IPS-15b (cell line): ENCODE data around the gene E2F4.

ENCODE experiments used
- H3K27me3 ChIP-seq: one replicate; pipeline ENCODE4 v1.6.1; 2013; ENCODE audit warnings: low read length; ENCODE audit not compliant: control insufficient read depth, insufficient read depth
- H3K36me3 ChIP-seq: one replicate; pipeline ENCODE4 v1.6.1; 2013; ENCODE audit warnings: low read length; ENCODE audit not compliant: control insufficient read depth, insufficient read depth
- H3K4me1 ChIP-seq: one replicate; pipeline ENCODE4 v1.6.1; 2013; ENCODE audit warnings: mild to moderate bottlenecking, low read length; ENCODE audit not compliant: control insufficient read depth, insufficient read depth
- H3K4me3 ChIP-seq: one replicate; pipeline ENCODE4 v1.5.1; 2013; ENCODE audit warnings: low read depth, low read length
- H3K9ac ChIP-seq: one replicate; pipeline ENCODE4 v1.6.1; 2013; ENCODE audit warnings: low read depth, mild to moderate bottlenecking, low read length
- H3K9me3 ChIP-seq: one replicate; pipeline ENCODE4 v1.6.1; 2013; ENCODE audit warnings: mild to moderate bottlenecking, low read length; ENCODE audit not compliant: control insufficient read depth, insufficient read depth

Gene E2F4

GRCh38 chr16:67191995-67192681 lies at the start of gene E2F4:
Gene E2F4, plus strand, starts transcription at chr16:67192155. Its CDS starts 73 bp downstream, at chr16:67192228.
- H3K27me3 ChIP-seq = no peaks in the 10 kb centered on the region
- H3K4me3 ChIP-seq = peak within 1 kb of the TSS; percentile 97
- no peaks in the 10 kb centered on the region for H3K9me3 ChIP-seq
- H3K36me3 ChIP-seq = peaks cover 41% of the 10 kb centered on the region
- peaks cover 3% of the 10 kb centered on the region for H3K4me1 ChIP-seq
- H3K9ac ChIP-seq = peak within 1 kb of the TSS; percentile 79

GRCh38 chr16:67142342-67142741 lies 49.6 kb upstream of the E2F4 start:
- Histone ChIP-seq H3K9ac (no peak overlapping the region), H3K4me1 (no peaks in the 10 kb centered on the region), H3K4me3 (no peak overlapping the region), H3K27me3 (no peaks in the 10 kb centered on the region), H3K36me3 (peaks cover 59% of the 10 kb centered on the region), H3K9me3 (no peaks in the 10 kb centered on the region)

GRCh38 chr16:67144943-67145342 lies 47.0 kb upstream of the E2F4 start:
- H3K9ac ChIP-seq = no peak overlapping the region
- H3K4me1 ChIP-seq = no peaks in the 10 kb centered on the region
- no peaks in the 10 kb centered on the region for H3K27me3 ChIP-seq
- no peak overlapping the region for H3K4me3 ChIP-seq
- peaks cover 67% of the 10 kb centered on the region for H3K36me3 ChIP-seq
- no peaks in the 10 kb centered on the region for H3K9me3 ChIP-seq

- H3K4me1 ChIP-seq = no peaks in the 10 kb centered on the region
- H3K9ac ChIP-seq = no peak overlapping the region
- no peaks in the 10 kb centered on the region for H3K9me3 ChIP-seq
- H3K36me3 ChIP-seq = peaks cover 63% of the 10 kb centered on the region
- H3K27me3 ChIP-seq = no peaks in the 10 kb centered on the region
- no peak overlapping the region for H3K4me3 ChIP-seq
Observed at GRCh38 chr16:67145746-67146145, 46.2 kb upstream of the E2F4 start.

GRCh38 chr16:67146523-67147357 lies 45.2 kb upstream of the E2F4 start:
- no peaks in the 10 kb centered on the region for H3K9me3 ChIP-seq
- H3K9ac ChIP-seq = no peak overlapping the region
- peaks cover 56% of the 10 kb centered on the region for H3K36me3 ChIP-seq
- no peak overlapping the region for H3K4me3 ChIP-seq
- H3K4me1 ChIP-seq = no peaks in the 10 kb centered on the region
- H3K27me3 ChIP-seq = peaks cover 7% of the 10 kb centered on the region

- Histone ChIP-seq H3K9me3 (no peaks in the 10 kb centered on the region), H3K9ac (no peak overlapping the region), H3K27me3 (peaks cover 15% of the 10 kb centered on the region), H3K36me3 (peaks cover 53% of the 10 kb centered on the region), H3K4me1 (no peaks in the 10 kb centered on the region), H3K4me3 (no peak overlapping the region)
Observed at GRCh38 chr16:67147437-67148140, 44.4 kb upstream of the E2F4 start.

- H3K4me3 ChIP-seq = no peak overlapping the region
- H3K27me3 ChIP-seq = peaks cover 22% of the 10 kb centered on the region
- H3K9ac ChIP-seq = no peak overlapping the region
- H3K4me1 ChIP-seq = no peaks in the 10 kb centered on the region
- H3K9me3 ChIP-seq = no peaks in the 10 kb centered on the region
- peaks cover 46% of the 10 kb centered on the region for H3K36me3 ChIP-seq
Observed at GRCh38 chr16:67148221-67148620, 43.7 kb upstream of the E2F4 start.

- peaks cover 27% of the 10 kb centered on the region for H3K27me3 ChIP-seq
- peaks cover 42% of the 10 kb centered on the region for H3K36me3 ChIP-seq
- H3K9ac ChIP-seq = no peak overlapping the region
Observed at GRCh38 chr16:67148656-67149275, 43.2 kb upstream of the E2F4 start.

GRCh38 chr16:67149276-67150046 lies 42.5 kb upstream of the E2F4 start:
- peaks cover 34% of the 10 kb centered on the region for H3K27me3 ChIP-seq
- peaks cover 36% of the 10 kb centered on the region for H3K36me3 ChIP-seq
- H3K4me3 ChIP-seq = peak overlapping the region; percentile 75

More at GRCh38 chr16:67148656-67149275, 43.2 kb upstream of the E2F4 start:
- H3K4me3 ChIP-seq = peak overlapping the region; percentile 75
- no peaks in the 10 kb centered on the region for H3K9me3 ChIP-seq
- no peaks in the 10 kb centered on the region for H3K4me1 ChIP-seq

GRCh38 chr16:67150047-67150832 lies 41.7 kb upstream of the E2F4 start:
- Histone ChIP-seq H3K27me3 (peaks cover 40% of the 10 kb centered on the region), H3K4me3 (peak overlapping the region; percentile 75), H3K9ac (no peak overlapping the region), H3K9me3 (no peaks in the 10 kb centered on the region), H3K4me1 (no peaks in the 10 kb centered on the region), H3K36me3 (peaks cover 33% of the 10 kb centered on the region)

More at GRCh38 chr16:67149276-67150046, 42.5 kb upstream of the E2F4 start:
- H3K9ac ChIP-seq = no peak overlapping the region
- H3K9me3 ChIP-seq = no peaks in the 10 kb centered on the region
- no peaks in the 10 kb centered on the region for H3K4me1 ChIP-seq
